Skeletal muscle cell (primary cell): ENCODE results near the gene SUOX.
"Not testable (repeated sequence)": the region's sequence is repeated elsewhere in the genome, so short reads cannot be mapped to it uniquely, and the experiment has no call there.

Experiments used
- DNase-seq: peaks from one replicate; pipeline ENCODE4 v3.0.0-alpha.2; 2010; ENCODE audit warnings: low read depth
- H3K4me3 ChIP-seq: 2 replicates; pipeline ENCODE4 v1.5.1; 2011; ENCODE audit warnings: low read depth, mild to moderate bottlenecking, control low read depth, low read length, moderate library complexity

Gene SUOX

DNA sequence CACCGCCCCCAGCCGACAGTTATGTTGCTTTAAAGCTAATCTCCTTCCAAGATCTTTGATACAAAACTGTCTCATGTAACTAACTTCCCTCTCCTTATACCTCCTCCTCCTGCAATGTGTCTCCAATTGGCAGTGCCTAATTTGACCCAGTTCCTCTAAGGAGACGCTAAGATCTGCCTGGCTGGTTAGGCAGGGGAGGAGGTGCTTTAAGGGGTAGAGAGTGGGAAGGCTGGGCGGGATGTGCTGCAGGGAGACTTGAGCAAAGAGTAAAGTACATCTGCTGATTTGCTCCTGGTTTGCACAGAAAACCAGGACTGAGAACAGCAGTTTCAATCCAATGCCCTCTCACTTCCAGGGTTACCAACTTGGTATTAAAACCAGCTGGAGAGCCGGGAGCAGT lies 16.4 kb downstream of the SUOX start:
- no peak for DNase-seq

DNA sequence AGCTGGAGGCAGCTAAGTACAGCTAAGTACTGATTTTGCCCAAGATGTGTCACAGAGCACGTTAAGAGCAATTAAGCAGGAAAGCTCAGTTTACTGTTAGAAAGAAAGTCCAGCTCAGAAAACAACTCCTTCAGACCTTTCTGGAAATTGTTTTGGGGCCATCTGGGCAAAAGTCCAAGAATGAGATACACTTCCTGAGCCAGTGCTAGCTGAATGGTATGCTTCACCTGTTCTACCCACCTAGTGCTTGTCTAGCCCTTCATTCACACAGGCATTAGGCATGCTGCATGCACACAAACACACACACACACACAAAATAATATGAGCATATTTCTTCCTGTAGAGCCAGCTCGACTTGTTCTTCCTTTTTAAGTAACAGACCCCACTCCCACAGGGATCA lies 17.1 kb downstream of the SUOX start:
- H3K4me3 ChIP-seq: no peak overlapping the region
- DNase-seq: no peak

More for the DNA sequence above, 16.4 kb downstream of the SUOX start:
- H3K4me3 ChIP-seq: no peak overlapping the region

DNA sequence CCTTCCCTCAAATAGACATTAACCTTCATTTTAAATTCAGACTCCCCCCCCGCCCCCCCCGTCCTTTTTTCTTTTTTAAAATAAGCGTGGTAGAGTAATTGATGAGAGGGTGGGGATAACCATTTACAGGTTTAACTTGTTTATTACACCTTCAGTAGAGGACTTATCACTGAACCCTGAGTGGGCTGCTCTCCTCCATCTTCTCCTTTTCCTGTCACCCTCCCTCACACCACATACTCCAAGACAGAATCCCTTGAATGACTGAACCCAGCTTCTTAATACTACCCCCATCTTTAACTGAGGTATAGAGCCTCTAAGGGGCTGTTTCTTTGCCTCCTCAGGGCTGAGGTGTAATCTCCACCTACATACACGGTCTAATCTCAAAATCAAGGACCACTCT lies 20.1 kb downstream of the SUOX start:
- no peak for DNase-seq
- H3K4me3 ChIP-seq: no peak overlapping the region

DNA sequence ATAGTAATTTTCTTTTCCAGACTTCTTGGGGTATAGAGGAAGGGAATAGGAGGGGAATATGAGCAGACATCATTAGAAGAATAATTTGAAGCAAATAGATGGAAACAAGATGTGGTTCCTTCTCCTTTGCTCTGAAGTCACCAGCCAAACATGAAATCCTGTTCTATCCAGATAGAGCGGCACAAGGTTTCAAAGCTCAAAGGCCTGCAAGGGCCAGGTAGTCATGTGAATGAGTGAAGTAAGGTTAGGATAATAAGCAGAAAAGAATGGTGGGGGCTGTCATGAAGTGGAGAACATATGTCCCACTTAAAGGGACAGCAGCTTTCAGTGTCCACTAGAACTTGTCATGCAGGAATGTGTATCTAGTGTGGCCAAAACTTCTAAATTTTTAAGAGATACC lies 21.3 kb downstream of the SUOX start:
- no peak overlapping the region for H3K4me3 ChIP-seq
- no peak for DNase-seq

DNA sequence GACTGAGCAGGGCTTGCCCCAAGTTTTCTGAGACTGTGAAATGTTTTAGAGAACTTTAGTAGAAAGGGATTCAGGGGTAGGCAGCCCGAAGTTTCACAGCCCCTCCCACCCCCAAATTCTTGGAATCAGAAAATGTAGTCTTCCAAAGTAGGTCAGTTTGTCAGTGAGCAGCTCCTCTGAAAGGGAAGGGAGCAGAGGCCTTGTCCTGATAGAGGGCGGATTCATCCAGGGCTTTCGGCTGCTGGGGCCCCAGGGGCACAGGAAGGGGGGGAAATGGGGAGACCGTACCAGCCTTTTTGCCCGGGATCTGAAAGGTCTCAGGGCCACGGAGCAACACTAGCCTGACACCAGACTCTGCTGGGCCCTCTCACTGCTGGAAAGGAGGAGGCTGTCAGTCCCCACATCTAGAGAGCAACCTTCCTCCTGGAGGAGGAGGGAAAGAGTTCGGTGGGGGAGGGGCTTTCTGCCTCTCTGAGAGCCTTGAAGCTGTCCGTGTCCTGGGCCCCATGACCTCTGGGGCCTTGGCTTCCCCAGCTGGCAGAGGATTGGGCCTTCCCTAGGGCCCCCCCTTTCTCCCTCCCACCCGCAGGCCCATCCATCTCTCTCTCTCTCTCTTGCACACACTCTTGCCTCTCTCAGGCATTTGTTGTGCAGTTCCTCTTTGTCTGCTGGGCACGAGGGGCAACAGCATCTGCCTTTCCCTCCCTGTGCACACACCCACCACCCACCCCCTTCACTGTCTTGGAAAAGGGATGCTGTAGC lies 23.5 kb downstream of the SUOX start, which contains the start of gene IKZF4:
Gene IKZF4, plus strand, starts transcription at position 621 of the 762 bp plus-strand sequence. CDS start 451 bp downstream, outside the sequence.
- no peak for DNase-seq
- H3K4me3 ChIP-seq: peak within 1 kb of the TSS; percentile 29

DNA sequence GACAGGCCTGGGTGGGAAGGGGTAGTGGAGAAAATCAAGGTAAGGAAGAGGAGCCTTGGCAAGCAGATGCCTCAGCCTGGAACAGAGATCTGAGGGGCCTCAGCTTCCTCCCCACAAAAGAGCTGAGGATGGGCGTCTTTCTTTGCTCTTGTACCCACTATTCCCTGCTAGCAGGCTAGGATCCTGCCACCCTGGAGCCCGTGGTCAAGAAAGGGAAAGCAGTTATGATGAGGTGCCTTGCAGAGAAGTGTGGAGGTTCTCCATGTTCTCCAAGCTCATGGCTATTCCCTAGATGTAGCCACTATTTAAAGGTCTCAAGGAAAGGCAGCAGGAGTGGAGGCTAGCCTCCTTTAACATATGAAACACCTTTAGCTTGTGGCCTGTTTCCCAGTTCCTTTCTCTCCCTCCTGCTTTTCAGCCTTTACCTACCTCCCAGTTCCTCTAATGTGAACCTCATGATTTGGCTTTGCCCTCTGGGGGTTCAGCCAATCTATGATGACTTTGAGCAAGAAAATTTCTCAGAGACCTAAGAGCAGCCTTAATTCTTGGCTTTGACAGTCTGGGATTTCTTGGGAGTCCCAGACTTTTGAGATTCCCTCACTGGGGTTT lies 24.9 kb downstream of the SUOX start:
- H3K4me3 ChIP-seq: peak overlapping the region; percentile 29
- no peak for DNase-seq

DNA sequence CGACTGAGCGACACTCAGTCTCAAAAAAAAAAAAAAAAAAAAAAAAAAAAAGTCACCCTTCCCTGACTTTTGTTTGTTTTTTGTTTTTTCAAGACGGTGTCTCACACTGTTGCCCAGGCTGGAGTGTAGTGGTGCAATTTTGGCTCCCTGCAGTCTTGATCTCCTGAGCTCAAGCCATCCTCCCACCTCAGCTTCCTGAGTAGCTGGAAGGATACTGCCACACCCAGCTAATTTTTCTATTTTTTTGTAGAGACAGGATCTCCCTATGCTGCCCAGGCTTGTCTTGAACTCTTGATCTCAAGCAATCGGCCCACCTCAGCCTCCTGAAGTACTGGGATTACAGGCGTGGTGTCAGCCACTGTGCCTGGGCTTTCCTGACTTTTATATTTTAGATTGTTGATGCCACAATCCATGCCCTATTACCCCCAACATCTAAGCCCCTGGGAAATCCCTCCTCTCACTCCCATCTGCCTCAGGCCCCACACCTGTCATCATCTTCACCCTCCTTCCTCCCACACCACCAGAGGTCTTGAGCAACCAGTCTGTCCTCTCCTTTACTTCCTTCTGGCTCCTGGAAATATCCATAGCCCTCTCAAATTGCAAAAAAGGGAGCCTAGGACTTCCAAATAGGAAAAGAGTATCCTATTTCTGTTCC lies 31.6 kb downstream of the SUOX start:
- no peak overlapping the region for H3K4me3 ChIP-seq
- DNase-seq: no peak

DNA sequence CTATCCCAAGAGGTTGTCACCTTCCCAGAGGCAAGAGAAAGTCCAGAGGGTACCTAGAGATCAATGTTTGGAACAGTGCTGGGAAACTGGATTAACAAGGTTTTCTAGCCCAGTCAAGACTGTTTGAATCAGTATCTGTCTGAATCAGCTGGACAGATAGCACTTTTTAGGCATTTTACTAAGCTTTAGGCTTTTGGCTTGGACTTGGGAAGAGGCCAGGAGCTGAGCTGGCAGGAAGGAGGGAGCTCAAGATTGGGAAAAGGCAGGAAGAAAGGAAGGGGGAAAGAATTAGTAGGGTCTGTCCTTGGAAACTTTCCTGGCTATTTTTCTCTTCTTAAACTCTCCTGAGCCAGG lies 32.1 kb downstream of the SUOX start:
- H3K4me3 ChIP-seq: no peak overlapping the region
- DNase-seq: no peak

DNA sequence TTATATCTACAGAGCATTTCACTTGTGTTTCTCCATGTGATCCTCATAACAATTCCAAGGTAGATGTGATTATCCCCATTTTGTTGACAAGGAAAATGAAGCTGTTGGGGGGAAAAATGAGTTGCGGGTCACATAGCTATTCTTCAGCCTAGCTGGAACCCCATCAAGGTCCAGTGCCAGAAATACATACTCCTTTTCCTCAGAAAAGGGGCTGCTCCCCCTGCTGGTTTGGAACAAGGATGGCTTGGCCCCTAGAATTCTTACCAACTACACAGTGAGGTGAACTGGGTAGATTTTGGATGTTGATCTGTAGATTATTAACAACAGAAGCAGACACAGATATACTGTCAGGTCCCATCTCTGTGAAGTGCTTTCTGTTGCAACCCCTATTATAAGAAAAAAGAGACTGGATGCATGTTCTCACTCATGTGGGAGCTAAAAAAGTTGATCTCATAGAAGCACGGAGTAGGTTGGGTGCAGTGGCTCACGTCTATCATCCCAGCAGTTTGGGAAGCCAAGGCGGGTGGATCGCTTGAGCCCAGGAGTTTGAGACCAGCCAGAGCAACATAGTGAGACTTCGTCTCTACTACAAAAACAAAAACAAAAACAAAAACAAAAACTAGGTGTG lies 32.7 kb downstream of the SUOX start:
- no peak overlapping the region for H3K4me3 ChIP-seq
- DNase-seq: no peak

DNA sequence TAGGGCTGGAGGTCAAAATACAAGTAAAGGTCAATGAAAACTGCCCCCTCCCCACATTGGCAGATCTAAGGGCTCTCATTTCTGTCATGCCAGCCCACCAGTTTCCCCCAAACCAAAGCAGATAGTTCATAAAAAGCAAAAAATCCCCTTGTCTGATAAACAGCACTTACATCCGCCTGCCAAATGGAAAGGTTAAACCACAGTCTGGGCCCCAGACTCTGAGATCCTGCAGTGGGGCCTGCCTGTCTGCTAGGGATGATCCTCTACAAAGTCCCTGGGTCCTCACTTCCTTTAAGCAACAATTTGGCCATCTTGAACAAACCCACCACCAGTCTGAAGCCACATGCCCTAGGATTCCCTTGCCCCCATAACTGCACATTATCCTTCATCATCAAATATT lies 34.9 kb downstream of the SUOX start:
- H3K4me3 ChIP-seq: no peak overlapping the region
- DNase-seq: no peak

DNA sequence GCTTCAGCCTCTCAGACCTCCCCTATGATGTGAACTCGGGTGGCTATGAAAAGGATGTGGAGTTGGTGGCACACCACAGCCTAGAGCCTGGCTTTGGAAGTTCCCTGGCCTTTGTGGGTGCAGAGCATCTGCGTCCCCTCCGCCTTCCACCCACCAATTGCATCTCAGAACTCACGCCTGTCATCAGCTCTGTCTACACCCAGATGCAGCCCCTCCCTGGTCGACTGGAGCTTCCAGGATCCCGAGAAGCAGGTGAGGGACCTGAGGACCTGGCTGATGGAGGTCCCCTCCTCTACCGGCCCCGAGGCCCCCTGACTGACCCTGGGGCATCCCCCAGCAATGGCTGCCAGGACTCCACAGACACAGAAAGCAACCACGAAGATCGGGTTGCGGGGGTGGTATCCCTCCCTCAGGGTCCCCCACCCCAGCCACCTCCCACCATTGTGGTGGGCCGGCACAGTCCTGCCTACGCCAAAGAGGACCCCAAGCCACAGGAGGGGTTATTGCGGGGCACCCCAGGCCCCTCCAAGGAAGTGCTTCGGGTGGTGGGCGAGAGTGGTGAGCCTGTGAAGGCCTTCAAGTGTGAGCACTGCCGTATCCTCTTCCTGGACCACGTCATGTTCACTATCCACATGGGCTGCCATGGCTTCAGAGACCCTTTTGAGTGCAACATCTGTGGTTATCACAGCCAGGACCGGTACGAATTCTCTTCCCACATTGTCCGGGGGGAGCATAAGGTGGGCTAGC lies 37.7 kb downstream of the SUOX start:
- H3K4me3 ChIP-seq: no peak overlapping the region
- DNase-seq: no peak

DNA sequence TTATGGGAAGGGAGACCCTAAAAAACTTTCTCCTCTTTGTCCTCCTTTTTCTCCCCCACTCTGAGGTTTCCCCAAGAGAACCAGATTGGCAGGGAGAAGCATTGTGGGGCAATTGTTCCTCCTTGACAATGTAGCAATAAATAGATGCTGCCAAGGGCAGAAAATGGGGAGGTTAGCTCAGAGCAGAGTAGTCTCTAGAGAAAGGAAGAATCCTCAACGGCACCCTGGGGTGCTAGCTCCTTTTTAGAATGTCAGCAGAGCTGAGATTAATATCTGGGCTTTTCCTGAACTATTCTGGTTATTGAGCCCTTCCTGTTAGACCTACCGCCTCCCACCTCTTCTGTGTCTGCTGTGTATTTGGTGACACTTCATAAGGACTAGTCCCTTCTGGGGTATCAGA lies 40.1 kb downstream of the SUOX start:
- H3K4me3 ChIP-seq: no peak overlapping the region
- no peak for DNase-seq

DNA sequence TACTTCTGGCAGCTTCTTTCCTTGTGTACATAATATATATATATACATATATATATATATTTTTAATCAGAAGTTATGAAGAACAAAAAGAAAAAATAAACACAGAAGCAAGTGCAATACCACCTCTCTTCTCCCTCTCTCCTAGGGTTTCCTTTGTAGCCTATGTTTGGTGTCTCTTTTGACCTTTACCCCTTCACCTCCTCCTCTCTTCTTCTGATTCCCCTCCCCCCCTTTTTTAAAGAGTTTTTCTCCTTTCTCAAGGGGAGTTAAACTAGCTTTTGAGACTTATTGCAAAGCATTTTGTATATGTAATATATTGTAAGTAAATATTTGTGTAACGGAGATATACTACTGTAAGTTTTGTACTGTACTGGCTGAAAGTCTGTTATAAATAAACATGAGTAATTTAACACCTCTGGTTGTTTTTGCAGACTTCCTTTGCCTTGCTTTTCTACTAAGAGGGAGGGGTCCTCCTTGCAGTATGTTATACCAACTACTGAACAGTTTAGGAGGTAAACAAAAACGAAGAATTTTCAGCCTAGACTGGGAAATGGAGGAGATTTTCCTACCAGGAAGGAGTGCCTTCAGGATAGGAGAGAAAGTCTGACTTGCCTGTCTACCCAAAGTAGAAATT lies 41.1 kb downstream of the SUOX start:
- H3K4me3 ChIP-seq: no peak overlapping the region
- DNase-seq: no peak

DNA sequence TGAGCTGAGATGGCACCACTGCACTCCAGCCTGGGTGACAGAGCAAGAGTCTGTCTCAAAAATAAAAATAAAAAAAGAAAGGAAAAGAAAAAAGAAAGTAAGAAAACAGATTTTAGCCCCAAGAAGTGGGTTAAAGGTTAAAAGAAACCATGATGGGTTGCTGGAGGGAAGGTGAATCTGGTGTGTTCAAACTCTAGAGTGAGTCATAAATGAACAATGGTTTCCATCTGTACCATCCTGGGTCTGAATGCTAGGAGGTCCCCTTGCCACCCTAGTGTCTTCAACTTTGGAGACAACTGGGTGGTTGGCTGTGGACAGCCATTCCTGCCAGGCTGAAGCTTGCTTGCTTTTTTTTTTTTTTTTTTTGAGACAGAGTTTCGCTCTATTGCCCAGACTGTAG lies 43.1 kb downstream of the SUOX start:
- no peak overlapping the region for H3K4me3 ChIP-seq
- DNase-seq: no peak

DNA sequence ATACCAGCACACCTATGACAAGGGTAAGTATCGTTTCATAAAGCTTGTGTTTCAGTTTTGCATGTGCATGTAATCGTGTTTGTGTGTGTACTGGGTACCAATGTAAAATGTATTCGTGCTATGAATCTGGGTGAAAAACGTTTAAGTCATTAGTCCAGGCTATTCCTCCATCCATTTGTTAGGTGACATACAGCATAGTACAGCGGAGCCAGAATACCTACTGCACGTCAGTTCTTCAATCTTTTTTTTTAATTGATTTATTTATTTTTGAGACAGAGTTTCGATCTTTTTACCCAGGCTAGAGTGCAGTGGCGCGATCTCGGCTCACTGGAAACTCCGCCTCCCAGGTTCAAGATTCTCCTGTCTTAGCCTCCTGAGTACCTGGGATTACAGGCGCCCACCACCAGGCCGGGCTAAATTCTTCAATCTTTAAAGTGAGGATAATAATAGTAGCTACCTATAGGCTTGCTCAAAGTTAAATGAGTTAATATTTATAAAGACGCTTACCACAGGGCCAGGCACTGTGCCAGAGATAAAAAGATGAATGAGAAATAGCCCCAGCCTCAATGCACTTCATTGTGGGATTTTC lies 44.0 kb downstream of the SUOX start:
- H3K4me3 ChIP-seq: peak overlapping the region; percentile 31
- no peak for DNase-seq

DNA sequence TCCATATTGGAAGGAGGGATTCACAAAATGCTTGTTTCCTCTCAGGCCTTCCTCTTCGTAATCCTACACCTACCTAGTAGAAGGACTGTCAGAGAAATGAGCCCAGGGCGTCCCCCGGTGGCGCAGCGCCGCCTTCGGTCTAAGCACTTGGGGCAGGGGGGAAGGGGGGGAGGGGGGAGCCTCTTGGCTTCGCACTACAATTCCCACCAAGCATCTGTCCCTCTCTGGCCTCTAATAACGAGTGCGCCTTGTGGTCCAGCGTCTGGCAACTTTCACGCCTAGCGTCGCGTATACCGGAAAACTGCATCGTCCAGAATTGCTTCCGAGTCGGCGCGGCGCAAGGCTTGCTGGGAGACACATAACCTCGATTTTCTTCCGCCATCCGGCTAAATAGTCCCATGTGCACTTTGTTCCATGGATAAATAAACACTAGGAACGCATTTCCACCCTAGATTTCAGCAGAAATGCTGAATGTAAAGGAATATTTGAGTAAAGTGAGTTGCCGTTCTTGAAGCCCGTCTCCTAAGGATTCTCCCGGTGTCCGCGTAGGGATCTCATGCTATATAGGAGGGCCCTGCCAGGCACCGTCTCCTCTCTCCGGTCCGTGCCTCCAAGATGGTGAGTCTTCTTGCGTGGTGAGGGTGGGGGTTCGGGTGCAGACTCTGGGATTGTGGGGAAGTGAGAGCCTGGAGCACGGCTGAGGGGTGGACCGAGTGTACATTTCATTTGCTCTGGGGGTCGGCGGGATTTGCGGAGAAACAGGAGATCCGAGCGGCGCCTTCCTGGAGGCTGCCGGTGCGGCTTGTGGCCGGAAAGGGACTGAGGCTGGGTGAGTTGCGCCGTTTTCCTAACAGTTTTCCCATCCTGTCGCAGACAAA lies 44.7 kb downstream of the SUOX start, which contains the start of gene RPS26:
Gene RPS26, plus strand, starts transcription at position 367 of the 878 bp plus-strand sequence. Its CDS starts 249 bp downstream, at position 616.
- DNase-seq: peak; percentile 100
- H3K4me3 ChIP-seq: peak within 1 kb of the TSS; percentile 95

DNA sequence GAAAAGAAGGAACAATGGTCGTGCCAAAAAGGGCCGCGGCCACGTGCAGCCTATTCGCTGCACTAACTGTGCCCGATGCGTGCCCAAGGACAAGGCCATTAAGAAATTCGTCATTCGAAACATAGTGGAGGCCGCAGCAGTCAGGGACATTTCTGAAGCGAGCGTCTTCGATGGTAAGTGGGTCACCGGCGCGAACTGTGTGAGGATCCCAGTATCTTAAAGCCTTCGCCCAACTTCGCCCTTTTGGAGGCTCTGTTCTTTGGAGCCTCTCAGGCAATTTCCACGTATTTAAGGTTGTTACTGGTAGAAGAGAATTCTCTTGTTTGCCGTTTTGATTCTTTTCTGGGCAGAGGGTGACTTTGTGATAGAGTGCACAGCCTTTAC lies 45.3 kb downstream of the SUOX start:
- not testable (repeated sequence) for DNase-seq
- H3K4me3 ChIP-seq: peak overlapping the region; percentile 95

DNA sequence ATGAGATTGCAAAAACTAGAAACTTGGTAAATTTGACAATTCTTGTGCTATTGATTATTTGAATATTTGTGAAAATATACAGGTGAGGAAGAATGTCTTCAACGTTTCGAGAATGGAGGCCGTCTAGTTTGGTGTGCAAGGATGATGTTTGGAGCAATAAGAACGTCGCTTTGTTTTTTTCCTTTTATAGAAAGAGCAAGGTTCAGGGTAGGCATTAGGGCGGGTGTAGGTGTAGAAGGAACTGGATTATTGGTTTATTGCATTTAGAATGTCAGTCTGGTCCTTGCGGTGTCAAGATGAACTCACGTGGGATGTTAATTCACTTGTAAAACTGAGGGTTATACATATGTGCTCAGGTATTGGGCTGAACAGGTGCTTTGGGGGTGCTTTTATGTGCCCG lies 45.8 kb downstream of the SUOX start:
- peak overlapping the region; percentile 95 for H3K4me3 ChIP-seq

More for the DNA sequence above, 45.8 kb downstream of the SUOX start:
- DNase-seq: no peak
